Measurements from ENCODE around the gene FOXE1.

GRCh38 chr9:97808415-97808814 is 44.6 kb upstream of the FOXE1 start:
- TF ChIP-seq ZNF557 (CRISPR knock-in tag; IDR thresholded peaks at IDR 0.05): no peak
- no peak for TF ChIP-seq MYC (CRISPR knock-in tag; IDR thresholded peaks at IDR 0.05; ENCODE audit: borderline replicate concordance)
- no peak for TF ChIP-seq HNRNPL (IDR thresholded peaks at IDR 0.05; ENCODE audit: low read depth, low read length)
- TF ChIP-seq FOXA3 (CRISPR knock-in tag; IDR thresholded peaks at IDR 0.05): no peak
- no peak for TF ChIP-seq POLR2A (IDR thresholded peaks at IDR 0.05; ENCODE audit: insufficient read depth in 1 of 2, low read depth in 2 of 2, low read length in 2 of 2)
- no peak for TF ChIP-seq ZNF512 (CRISPR knock-in tag; IDR thresholded peaks at IDR 0.05)
- no peak for TF ChIP-seq ARNT (IDR thresholded peaks at IDR 0.05)
- no peak for TF ChIP-seq IRF2 (CRISPR knock-in tag; IDR thresholded peaks at IDR 0.05)
- TF ChIP-seq ZNF451 (CRISPR knock-in tag; IDR thresholded peaks at IDR 0.05): no peak
